WTC11 (cell line): Measurements from ENCODE around the gene UCHL1. TPM values are rescaled to one million over a fixed set of nuclear protein-coding genes. Genes with fewer than 3 reads are reported as not detected.

Experiments
- ATAC-seq: fragments of 200-7000 bp; cut with Tn5 transposase; 2 replicates; pipeline ENCODE4 v1.10.0; 2021; ENCODE audit warnings: mild to moderate bottlenecking, moderate library complexity
- CTCF ChIA-PET: fragments of 300-600 bp; sonication (Branson Sonifier 250); formaldehyde crosslinking; loops from one replicate; lab custom pipeline; 2021; ENCODE audit warnings: antibody characterized with exemption; lab: Charles Lee
- POLR2A ChIA-PET: fragments of 350-600 bp; sonication (Branson Sonifier 250); formaldehyde crosslinking; loops from one replicate; lab custom pipeline; 2021; ENCODE audit warnings: antibody characterized with exemption; lab: Charles Lee
- DNase-seq: peaks from one replicate; pipeline ENCODE4 v3.0.0; 2021; ENCODE audit warnings: low spot score
- H3K27ac Mint-ChIP-seq: 2 replicates; pipeline ENCODE4 v1.8.0; 2021; ENCODE audit warnings: mixed read lengths
- H3K27me3 Mint-ChIP-seq: 2 replicates; pipeline ENCODE4 v1.8.0; 2021; ENCODE audit warnings: low read depth, mild to moderate bottlenecking, moderate library complexity, mixed read lengths
- H3K36me3 Mint-ChIP-seq: 2 replicates; pipeline ENCODE4 v1.8.0; 2021; ENCODE audit warnings: mixed read lengths
- H3K4me1 Mint-ChIP-seq: 2 replicates; pipeline ENCODE4 v1.8.0; 2022; ENCODE audit warnings: mixed read lengths
- H3K4me3 Mint-ChIP-seq: 2 replicates; pipeline ENCODE4 v1.8.0; 2021; ENCODE audit warnings: mild to moderate bottlenecking, moderate library complexity, mixed read lengths
- H3K9me3 Mint-ChIP-seq: 2 replicates; pipeline ENCODE4 v1.8.0; 2021; ENCODE audit warnings: mixed read lengths
- AFF4 ChIP-seq: sonication (generic); formaldehyde crosslinking; IDR thresholded peaks from 2 replicates; pipeline ENCODE4 v1.8.1; 2023; ENCODE audit warnings: mild to moderate bottlenecking, missing genetic modification reagents, borderline replicate concordance
- ATF2 ChIP-seq: sonication (generic); formaldehyde crosslinking; IDR thresholded peaks from 2 replicates; pipeline ENCODE4 v1.8.1; 2022; ENCODE audit warnings: low read depth, missing genetic modification reagents, borderline replicate concordance
- CREB1 ChIP-seq: sonication (generic); formaldehyde crosslinking; IDR thresholded peaks from 2 replicates; pipeline ENCODE4 v1.8.0; 2023; ENCODE audit warnings: mild to moderate bottlenecking, missing genetic modification reagents
- E2F5 ChIP-seq: sonication (generic); formaldehyde crosslinking; IDR thresholded peaks from 2 replicates; pipeline ENCODE4 v1.8.1; 2022; ENCODE audit warnings: mild to moderate bottlenecking, moderate library complexity, missing genetic modification reagents
- ELF4 ChIP-seq: sonication (generic); formaldehyde crosslinking; IDR thresholded peaks from 2 replicates; pipeline ENCODE4 v1.8.1; 2022; ENCODE audit warnings: low read depth, mild to moderate bottlenecking, moderate library complexity, missing genetic modification reagents
- FOXP4 ChIP-seq: sonication (generic); formaldehyde crosslinking; IDR thresholded peaks from 2 replicates; pipeline ENCODE4 v1.8.0; 2022; ENCODE audit warnings: mild to moderate bottlenecking, missing genetic modification reagents
- KAT7 ChIP-seq: sonication (generic); formaldehyde crosslinking; IDR thresholded peaks from 2 replicates; pipeline ENCODE4 v1.8.1; 2023; ENCODE audit warnings: missing genetic modification reagents, mild to moderate bottlenecking, borderline replicate concordance
- MYBL2 ChIP-seq: sonication (generic); formaldehyde crosslinking; IDR thresholded peaks from 2 replicates; pipeline ENCODE4 v1.8.1; 2023; ENCODE audit warnings: mild to moderate bottlenecking, moderate library complexity, missing genetic modification reagents
- NFE2L1 ChIP-seq: sonication (generic); formaldehyde crosslinking; IDR thresholded peaks from 2 replicates; pipeline ENCODE4 v1.8.1; 2023; ENCODE audit warnings: missing genetic modification reagents
- NR2C2 ChIP-seq: sonication (generic); formaldehyde crosslinking; IDR thresholded peaks from 2 replicates; pipeline ENCODE4 v1.8.0; 2022; ENCODE audit warnings: mild to moderate bottlenecking, missing genetic modification reagents
- PREB ChIP-seq: sonication (generic); formaldehyde crosslinking; IDR thresholded peaks from 2 replicates; pipeline ENCODE4 v1.8.1; 2022; ENCODE audit warnings: mild to moderate bottlenecking, missing genetic modification reagents, moderate library complexity, borderline replicate concordance
- TEAD1 ChIP-seq: sonication (generic); formaldehyde crosslinking; IDR thresholded peaks from 2 replicates; pipeline ENCODE4 v1.8.0; 2022; ENCODE audit warnings: mild to moderate bottlenecking, missing genetic modification reagents
- ZNF121 ChIP-seq: sonication (generic); formaldehyde crosslinking; IDR thresholded peaks from 2 replicates; pipeline ENCODE4 v1.8.0; 2023; ENCODE audit warnings: missing genetic modification reagents
- ZNF219 ChIP-seq: sonication (generic); formaldehyde crosslinking; IDR thresholded peaks from 2 replicates; pipeline ENCODE4 v1.8.0; 2023; ENCODE audit warnings: missing genetic modification reagents, mild to moderate bottlenecking, borderline replicate concordance
- ZNF416 ChIP-seq: fragments of 250-450 bp; sonication (Bioruptor Pico); IDR thresholded peaks from 2 replicates; pipeline ENCODE4 v1.9.0; 2021; ENCODE audit warnings: mild to moderate bottlenecking, inconsistent platforms
- total RNA-seq: library from RNA; stranded (reverse); gene quantifications from 3 replicates; pipeline ENCODE4 v1.2.3, GENCODE V29; 2021
- TF ChIP-seq, protein P1 (sequence below): fragments of 250-450 bp; sonication (Bioruptor Pico); IDR thresholded peaks from 2 replicates; pipeline ENCODE4 v1.9.0; 2021; ENCODE audit warnings: moderate library complexity, mild to moderate bottlenecking, inconsistent platforms, borderline replicate concordance

The UCHL1 gene
- total RNA-seq, 1 experiment from 2014 or later = 548 TPM

DNA sequence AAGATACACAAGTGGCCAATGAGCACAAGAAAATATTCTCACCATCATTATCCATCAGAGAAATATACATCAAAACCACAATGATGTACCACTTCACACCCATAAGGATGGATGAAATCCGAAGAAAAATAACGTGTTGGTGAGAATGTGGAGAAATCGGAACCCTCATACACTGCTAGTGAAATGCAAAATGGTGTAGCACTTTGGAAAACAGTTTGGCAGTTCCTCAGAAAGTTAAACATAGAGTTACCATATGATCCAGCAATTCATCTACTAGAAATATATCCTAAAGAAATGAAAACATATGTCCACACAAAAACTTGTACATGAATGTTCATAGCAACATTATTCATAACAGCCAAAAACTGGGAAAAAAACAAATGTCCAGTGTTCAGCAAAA, 23.9 kb upstream of the UCHL1 start (continued):
- no peak for TF ChIP-seq ZNF121 (CRISPR knock-in tag)
- TF ChIP-seq AFF4 = no peak
- TF ChIP-seq NFE2L1 (CRISPR knock-in tag) = no peak
- TF ChIP-seq, protein P1, sequence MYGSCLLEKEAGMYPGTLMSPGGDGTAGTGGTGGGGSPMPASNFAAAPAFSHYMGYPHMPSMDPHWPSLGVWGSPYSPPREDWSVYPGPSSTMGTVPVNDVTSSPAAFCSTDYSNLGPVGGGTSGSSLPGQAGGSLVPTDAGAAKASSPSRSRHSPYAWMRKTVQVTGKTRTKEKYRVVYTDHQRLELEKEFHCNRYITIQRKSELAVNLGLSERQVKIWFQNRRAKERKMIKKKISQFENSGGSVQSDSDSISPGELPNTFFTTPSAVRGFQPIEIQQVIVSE (CRISPR knock-in tag) = no peak
- TF ChIP-seq MYBL2 (CRISPR knock-in tag) = no peak
- no peak for TF ChIP-seq ZNF416 (CRISPR knock-in tag)
- TF ChIP-seq TEAD1 = no peak
- no peak for TF ChIP-seq CREB1 (CRISPR knock-in tag)
- TF ChIP-seq NR2C2 (CRISPR knock-in tag) = no peak

DNA sequence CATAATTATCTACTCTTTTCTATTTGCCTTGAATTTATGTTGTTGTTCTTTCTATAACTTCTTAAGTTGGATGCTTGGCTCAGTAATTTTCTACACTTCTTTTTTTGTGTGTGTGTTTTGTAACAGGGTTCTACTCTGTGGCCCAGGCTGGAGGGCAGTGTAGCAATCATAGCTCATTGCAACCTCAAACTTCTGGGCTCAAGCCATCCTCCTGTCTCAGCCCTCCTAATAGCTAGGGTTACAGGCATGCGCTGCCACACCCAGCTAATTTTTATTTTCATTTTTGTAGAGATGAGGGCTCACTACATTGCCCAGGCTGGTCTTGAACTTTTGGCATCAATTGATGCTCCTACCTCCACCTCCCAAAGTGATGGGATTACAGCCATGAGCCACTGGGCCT, 20.7 kb upstream of the UCHL1 start:
- Mint-ChIP-seq H3K9me3 (no peaks in the 10 kb centered on the region), H3K27ac (no peak overlapping the region), H3K36me3 (no peaks in the 10 kb centered on the region), H3K4me3 (no peak overlapping the region), H3K4me1 (no peaks in the 10 kb centered on the region), H3K27me3 (no peaks in the 10 kb centered on the region)
- no peak for DNase-seq
- no peak for ATAC-seq
- POLR2A ChIA-PET = no interaction called here
- CTCF ChIA-PET = interaction anchor here (0.6 to 1.1 kb wide), 2 partner anchors 21 to 311 kb away, joined by 3 read pairs; no protein-coding TSS in a partner anchor
- no peak for TF ChIP-seq ELF4 (CRISPR knock-in tag)
- no peak for TF ChIP-seq KAT7 (CRISPR knock-in tag)
- no peak for TF ChIP-seq ZNF219 (CRISPR knock-in tag)
- TF ChIP-seq ATF2 (CRISPR knock-in tag) = no peak
- no peak for TF ChIP-seq FOXP4 (CRISPR knock-in tag)
- TF ChIP-seq PREB (CRISPR knock-in tag) = no peak

GRCh38 chr4:41236508-41236907, 20.2 kb upstream of the UCHL1 start:
- Mint-ChIP-seq H3K9me3 (no peaks in the 10 kb centered on the region), H3K27me3 (no peaks in the 10 kb centered on the region), H3K36me3 (no peaks in the 10 kb centered on the region), H3K27ac (no peak overlapping the region), H3K4me3 (no peak overlapping the region), H3K4me1 (no peaks in the 10 kb centered on the region)
- POLR2A ChIA-PET = no interaction called here
- TF ChIP-seq E2F5 = no peak
- ATAC-seq (no peak), DNase-seq (no peak)
- CTCF ChIA-PET = interaction anchor here (1.1 kb wide), 1 partner anchor 312 kb away, joined by 3 read pairs; no protein-coding TSS in a partner anchor
